GM12891 (cell line): Measurements from ENCODE around the gene COL20A1.

Experiments used
- PAX5 ChIP-seq: IDR thresholded peaks from 2 replicates; pipeline ENCODE4 v1.6.1; 2011; ENCODE audit warnings: low read length, moderate library complexity, mild to moderate bottlenecking; ENCODE audit not compliant: insufficient read depth, severe bottlenecking
- POLR2A ChIP-seq: IDR thresholded peaks from 2 replicates; pipeline ENCODE4 v1.6.1; 2011; ENCODE audit warnings: low read depth, low read length, control low read depth
- POLR2AphosphoS5 ChIP-seq: IDR thresholded peaks from 2 replicates; pipeline ENCODE4 v1.6.1; 2011; ENCODE audit warnings: low read depth, low read length, control low read depth
- POU2F2 ChIP-seq: IDR thresholded peaks from 2 replicates; pipeline ENCODE4 v1.6.1; 2011; ENCODE audit warnings: low read depth, mild to moderate bottlenecking, control low read depth, low read length, moderate library complexity
- SPI1 ChIP-seq: IDR thresholded peaks from 2 replicates; pipeline ENCODE4 v1.6.1; 2011; ENCODE audit warnings: low read depth, low read length, control low read depth
- TAF1 ChIP-seq: IDR thresholded peaks from 2 replicates; pipeline ENCODE4 v1.6.1; 2011; ENCODE audit warnings: low read depth, low read length, control low read depth

DNA sequence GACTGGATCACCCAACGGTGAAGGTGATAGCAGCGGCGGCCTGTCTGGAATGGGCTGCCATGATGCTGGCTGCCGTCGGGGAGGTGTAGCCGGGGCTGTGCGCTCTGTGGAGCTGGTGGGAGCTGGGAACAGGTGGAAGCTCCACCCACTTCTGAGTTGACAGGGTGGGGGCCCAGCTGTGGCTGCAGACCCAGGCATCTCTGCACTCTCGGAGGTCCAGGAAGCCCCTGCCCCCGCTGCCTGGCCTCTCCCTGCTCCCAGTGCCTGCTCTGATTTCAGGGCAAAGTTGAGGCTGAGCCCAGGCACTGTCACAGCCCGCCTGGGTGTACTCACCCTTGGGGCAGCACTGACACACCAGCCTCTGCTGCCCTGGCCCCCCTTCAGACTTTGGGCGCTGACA lies 86.3 kb downstream of the COL20A1 start:
- TF ChIP-seq POLR2A (no peak), POU2F2 (no peak), POLR2AphosphoS5 (no peak), PAX5 (no peak), TAF1 (no peak), SPI1 (no peak)
